GM12874 (cell line): ENCODE data around the gene OR1D5.

Source experiments
- TF ChIP-seq, protein P1 (sequence below): IDR thresholded peaks from 2 replicates; pipeline ENCODE4 v1.5.1; 2011; ENCODE audit warnings: low read depth, mild to moderate bottlenecking, control low read depth, low read length, moderate library complexity; ENCODE audit not compliant: insufficient read depth

Gene OR1D5

DNA sequence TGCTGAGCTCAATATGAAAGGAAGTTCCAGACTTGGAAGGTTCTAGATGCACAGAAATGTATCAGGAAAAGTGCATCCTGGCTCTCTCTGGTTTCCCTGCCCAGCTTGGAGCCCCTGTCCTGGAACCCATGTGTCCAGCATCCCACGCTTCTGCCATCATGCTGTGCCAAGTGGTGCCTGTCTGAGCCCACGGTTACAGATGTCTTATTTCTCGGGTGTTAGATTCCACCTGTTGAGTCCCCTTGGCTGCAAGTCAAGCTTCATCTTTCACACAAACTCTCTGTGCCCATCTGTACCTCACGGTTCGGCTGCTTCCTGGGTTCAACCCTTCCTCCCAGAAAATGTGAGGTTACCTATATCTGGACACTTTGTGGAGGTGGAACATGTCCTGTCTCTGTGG, 22.5 kb downstream of the OR1D5 start:
- TF ChIP-seq, protein P1, sequence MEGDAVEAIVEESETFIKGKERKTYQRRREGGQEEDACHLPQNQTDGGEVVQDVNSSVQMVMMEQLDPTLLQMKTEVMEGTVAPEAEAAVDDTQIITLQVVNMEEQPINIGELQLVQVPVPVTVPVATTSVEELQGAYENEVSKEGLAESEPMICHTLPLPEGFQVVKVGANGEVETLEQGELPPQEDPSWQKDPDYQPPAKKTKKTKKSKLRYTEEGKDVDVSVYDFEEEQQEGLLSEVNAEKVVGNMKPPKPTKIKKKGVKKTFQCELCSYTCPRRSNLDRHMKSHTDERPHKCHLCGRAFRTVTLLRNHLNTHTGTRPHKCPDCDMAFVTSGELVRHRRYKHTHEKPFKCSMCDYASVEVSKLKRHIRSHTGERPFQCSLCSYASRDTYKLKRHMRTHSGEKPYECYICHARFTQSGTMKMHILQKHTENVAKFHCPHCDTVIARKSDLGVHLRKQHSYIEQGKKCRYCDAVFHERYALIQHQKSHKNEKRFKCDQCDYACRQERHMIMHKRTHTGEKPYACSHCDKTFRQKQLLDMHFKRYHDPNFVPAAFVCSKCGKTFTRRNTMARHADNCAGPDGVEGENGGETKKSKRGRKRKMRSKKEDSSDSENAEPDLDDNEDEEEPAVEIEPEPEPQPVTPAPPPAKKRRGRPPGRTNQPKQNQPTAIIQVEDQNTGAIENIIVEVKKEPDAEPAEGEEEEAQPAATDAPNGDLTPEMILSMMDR: no peak

DNA sequence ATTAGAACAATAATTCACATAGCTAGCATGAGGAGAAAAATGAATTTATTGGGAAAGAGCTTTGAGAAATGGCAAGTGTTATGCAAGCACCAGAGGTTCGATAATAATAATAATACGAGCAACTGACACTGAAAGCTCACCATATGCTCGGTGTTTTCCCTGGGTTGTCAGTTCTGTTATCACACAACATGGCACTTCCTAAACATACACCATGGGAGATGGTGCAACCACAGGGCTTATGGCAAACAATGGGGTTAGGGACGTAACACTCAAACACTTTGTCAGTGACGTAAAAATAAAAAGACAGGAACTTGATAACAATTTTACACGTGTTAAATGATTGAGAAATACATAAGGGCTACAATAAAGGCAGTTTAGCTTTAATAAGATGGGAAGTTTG, 23.7 kb downstream of the OR1D5 start:
- TF ChIP-seq, protein P1: no peak

DNA sequence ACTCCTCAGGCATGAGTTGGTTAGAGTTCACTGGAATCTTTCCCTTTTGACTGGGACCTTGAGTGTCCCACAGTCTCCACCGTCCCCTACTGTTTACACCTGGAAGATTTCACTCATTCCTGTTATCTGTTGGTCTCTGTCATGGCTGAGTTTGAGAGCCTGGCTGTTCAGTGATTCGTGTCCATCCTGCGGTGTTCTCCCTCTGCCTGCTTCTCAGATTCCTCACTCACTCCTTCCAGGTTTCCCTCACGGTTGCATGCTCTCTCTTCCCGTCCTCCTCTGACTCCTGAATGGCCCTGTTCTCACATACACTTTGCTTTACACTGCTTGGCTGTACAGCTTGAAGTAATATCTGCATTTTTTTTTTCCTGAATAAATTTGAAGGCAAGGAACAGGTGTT, 24.5 kb downstream of the OR1D5 start:
- TF ChIP-seq, protein P1: no peak

DNA sequence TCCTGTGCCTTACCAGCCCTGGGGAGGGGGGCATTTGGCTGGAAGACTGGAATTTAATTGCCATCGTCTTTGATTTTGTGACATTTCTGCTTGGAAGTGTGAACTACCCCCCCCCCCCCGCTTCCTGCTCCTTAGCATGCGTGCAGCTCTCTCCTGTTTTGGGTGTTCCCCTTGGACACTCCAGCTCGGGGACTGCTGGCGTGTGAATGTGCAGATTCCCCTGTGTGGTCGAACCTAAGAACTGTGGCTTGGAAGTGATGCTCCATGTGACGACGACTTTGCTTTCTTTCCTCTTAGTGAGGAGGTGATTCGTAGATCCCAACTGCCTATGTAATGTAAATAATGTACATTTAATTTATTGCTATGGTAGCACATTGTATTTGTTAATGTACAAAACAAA, 26.1 kb downstream of the OR1D5 start:
- TF ChIP-seq, protein P1: no peak

DNA sequence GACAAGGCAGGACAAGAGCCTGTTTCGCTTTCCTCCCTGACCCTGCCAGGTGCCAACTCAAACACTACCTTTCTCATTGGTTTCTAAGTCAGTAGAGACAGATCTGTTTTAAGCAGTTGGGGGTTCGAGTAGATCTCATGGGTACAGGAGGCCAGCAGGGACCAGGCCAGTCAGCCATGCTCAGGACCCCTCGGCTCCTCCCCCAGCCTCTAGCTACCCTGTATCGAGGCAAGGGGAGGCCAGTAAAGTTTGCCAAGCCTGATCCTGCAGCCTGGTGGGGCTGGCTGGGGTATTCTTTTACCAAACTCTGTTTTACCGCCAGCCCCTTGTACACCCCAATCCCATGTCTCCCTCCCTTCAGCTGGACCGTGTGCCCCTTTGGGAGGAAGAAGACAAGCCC, 26.6 kb downstream of the OR1D5 start:
- TF ChIP-seq, protein P1: no peak

DNA sequence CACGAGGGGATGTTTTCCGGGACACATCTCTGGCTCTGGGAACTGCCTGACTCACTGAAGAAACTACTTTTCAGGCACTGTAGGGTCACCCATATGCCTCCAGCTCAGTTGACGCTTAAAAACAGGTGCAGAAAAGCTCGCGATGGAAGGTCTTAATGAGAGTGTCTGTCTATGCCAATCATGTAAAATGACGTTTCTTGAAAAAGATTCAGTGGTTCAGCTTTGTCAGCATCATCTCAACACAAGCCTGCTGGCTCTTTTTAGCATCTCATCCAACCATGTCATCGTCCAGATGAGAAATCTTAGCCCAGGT, 27.5 kb downstream of the OR1D5 start:
- TF ChIP-seq, protein P1: no peak

DNA sequence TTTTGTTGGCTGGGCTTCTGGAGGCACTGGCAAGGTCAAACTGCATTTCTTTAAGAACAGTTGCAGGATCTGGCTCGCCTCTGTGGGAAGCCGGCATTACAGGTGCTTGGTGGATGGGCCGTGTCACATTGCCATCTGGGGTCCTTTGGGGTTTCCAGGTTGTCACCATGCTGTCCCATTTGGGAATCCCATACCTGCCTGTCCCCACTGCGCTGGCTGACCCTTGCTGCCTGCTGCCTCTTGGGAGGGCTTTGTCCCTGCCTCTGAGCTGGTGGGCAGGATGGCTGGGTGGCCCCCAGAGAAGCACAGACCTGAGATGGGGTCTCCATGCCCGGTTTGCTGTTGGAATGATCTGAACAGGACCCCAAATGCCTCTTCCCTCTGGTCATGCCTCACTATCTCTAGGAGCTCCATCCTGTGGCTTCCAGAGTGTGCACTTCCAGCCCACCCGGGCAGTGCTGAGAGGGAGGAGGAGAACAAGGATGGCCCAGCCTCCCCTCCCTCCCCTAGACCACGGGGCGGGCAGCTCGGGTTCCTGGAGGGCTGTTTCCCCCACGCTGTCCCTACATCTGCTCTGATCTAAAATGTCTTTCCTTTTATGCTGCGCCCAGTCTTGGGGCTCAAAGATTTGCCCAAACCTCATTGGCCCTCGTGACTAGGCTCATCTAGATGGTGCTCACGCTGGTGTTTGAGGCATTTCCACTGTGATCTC, 28.0 kb downstream of the OR1D5 start:
- TF ChIP-seq, protein P1: no peak
